Heart left ventricle (tissue), 16 donors: ENCODE measurements around the gene MRLN. TPM values are rescaled to one million over a fixed set of nuclear protein-coding genes. Genes with fewer than 3 reads are reported as not detected.

ENCODE experiments used
- ATAC-seq, 4 donors: fragments of 200-7000 bp; cut with Tn5 transposase; one replicate each; pipeline ENCODE4 v1.9.1; 2020 to 2022; ENCODE audit warnings: moderate library complexity in 4 of 4, mild to moderate bottlenecking in 3 of 4, moderate number of reproducible peaks in 1 of 4
- DNase-seq, 5 donors: peaks; one replicate each; pipeline ENCODE4 v3.0.0-alpha.2; 2020
- H3K27ac ChIP-seq, 12 donors: fragments of 200-600 bp; sonication (generic) in 4 of 12; one replicate each; pipeline versions ENCODE4 v1.5.0 to v1.8.0; 2016 to 2022; ENCODE audit warnings: mild to moderate bottlenecking in 2 of 12
- H3K27me3 ChIP-seq, 9 donors: fragments of 200-600 bp; sonication (generic) in 2 of 9; one replicate each; pipeline versions ENCODE4 v1.5.1 to v1.8.0; 2016 to 2022; ENCODE audit warnings: mild to moderate bottlenecking in 3 of 9
- H3K36me3 ChIP-seq, 9 donors: fragments of 200-600 bp; sonication (generic) in 2 of 9; one replicate each; pipeline versions ENCODE4 v1.5.0 to v1.8.0; 2018 to 2022; ENCODE audit warnings: mild to moderate bottlenecking in 2 of 9
- H3K4me1 ChIP-seq, 12 donors: fragments of 200-600 bp; sonication (generic) in 4 of 12; one replicate each; pipeline versions ENCODE4 v1.5.0 to v1.8.0; 2016 to 2022; ENCODE audit warnings: mild to moderate bottlenecking in 3 of 12
- H3K4me3 ChIP-seq, 12 donors: fragments of 200-600 bp; sonication (generic) in 4 of 12; one replicate each; pipeline versions ENCODE4 v1.5.0 to v1.8.0; 2017 to 2022; ENCODE audit warnings: mild to moderate bottlenecking in 9 of 12, moderate library complexity in 4 of 12
- H3K9me3 ChIP-seq, 12 donors: fragments of 200-600 bp; sonication (generic) in 4 of 12; one replicate each; pipeline versions ENCODE4 v1.5.0 to v1.8.0; 2016 to 2022; ENCODE audit warnings: mild to moderate bottlenecking in 1 of 12
- POLR2A ChIP-seq, 2 donors: fragments of 450-650 bp; IDR thresholded peaks; one replicate each; pipeline ENCODE4 v1.6.1; 2017; ENCODE audit warnings: antibody characterized with exemption in 2 of 2, mild to moderate bottlenecking in 2 of 2, moderate library complexity in 2 of 2
- WGBS, 4 donors: extraction: QIAGEN DNeasy Blood & Tissue Kit in 2 of 4; methylation state at CpG; one replicate each; pipeline versions ENCODE4 v1.1.5 to v1.1.7; 2013 to 2018; 5-methylcytosine and 5-hydroxymethylcytosine counted together
- intact Hi-C, 10 donors: fragments of 100-400 bp; cut with DNase I; formaldehyde crosslinking; loops; one replicate each; pipeline versions ENCODE4 v1.11.1 to v1.14.2; 2022
- polyA plus RNA-seq, 2 donors: library from polyadenylated mRNA; stranded (reverse); fragments of 200-250 nt; gene quantifications; one replicate each; pipeline ENCODE4 v1.2.3, GENCODE V29; 2013
- total RNA-seq, 9 donors: library from RNA; depleted of rRNA in 2 of 9; stranded (reverse); fragments of >200 nt in 2 of 9; fragmentation: NEBNext Ultra II Directional in 3 of 9; extraction: Animal tissue kit (Norgen Biotek cat#: 25700) in 3 of 9; gene quantifications; one replicate each; pipeline versions ENCODE4 v1.1.0 to v1.2.4, GENCODE V29; 2016 to 2023
- TF ChIP-seq, protein P1 (sequence below), 12 donors: fragments of 200-600 bp; sonication (generic) in 4 of 12; IDR thresholded peaks; one replicate each; pipeline versions ENCODE4 v1.5.0 to v1.8.0; 2018 to 2022; ENCODE audit warnings: antibody characterized with exemption in 12 of 12, mild to moderate bottlenecking in 5 of 12
- donor health status: ischemic (EF 13 %, LVEDD 7.1; RV severe dilation, severe dysfunction).
- donor health status: healthy with polysubstance abuse.
- donor health status: DM: no; HTN: yes; CAD: no.
- donor health status: DM: no; HTN: no; CAD: no.
- donor health status: ischemic (EF 25% LVEDD 6.9; RV normal size, moderate dysfunction).
- donor health status: ischemic (EF 25% LVEDD 5.7; RV mildly dilated, moderate dysfunction).
- donor health status: healthy.
- donor health status: DM: yes; HTN: yes; CAD: no.
- donor health status: ischemic (EF 35%, LVEDD 5.7; RV mildly dilated, moderate dysfunction).
- donor health status: nonischemic (EF 11% LVEDD 7.7; RV severe dilation, severe dysfunction).
- donor health status: DM: yes; HTN: yes; CAD: no.
- donor health status: PGD.
- donor health status: ischemic (EF 29% LVEDD 5.4; RV normal size, mild dysfunction).
- donor health status: nonischemic (EF 23%, LVEDD 6.1; RV moderate dilation, normal function).

The MRLN gene
- total and polyA plus RNA-seq, 11 donors = 2.2 TPM; not detected in 10

GRCh38 chr10:59700709-59701108 is 52.5 kb downstream of the MRLN start:
- intact Hi-C loops = no loop called here
- WGBS, 4 donors = 45 to 61% (median 51%) methylated on average over 4 of the region's 4 CpGs

DNA sequence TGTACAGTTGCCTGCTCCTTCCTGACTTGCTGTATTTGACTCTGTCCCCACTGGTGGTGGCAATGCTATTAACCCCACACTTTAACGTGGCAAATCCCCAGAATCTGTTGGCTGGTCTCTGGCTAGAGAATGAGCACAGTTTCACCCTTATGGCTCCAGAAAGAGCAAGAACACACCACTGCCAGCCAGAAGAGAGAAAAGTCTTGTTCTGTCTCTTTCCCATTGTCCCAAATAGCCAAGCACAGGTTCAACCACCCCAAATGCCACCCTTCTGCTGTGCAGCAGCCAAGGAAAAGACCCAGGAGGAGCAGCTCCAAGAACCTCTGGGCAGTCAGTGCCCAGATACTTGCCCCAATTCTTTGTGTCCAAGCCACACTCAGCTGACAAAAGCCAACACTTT is 54.9 kb downstream of the MRLN start:
- intact Hi-C loops = no loop called here
- H3K27me3 ChIP-seq = no peaks in the 10 kb centered on the region
- 59 to 84% (median 67%) methylated on average over 1 of the region's 1 CpG for WGBS, 4 donors
- peaks cover 0 to 4% (median 0%) of the 10 kb centered on the region in 12 donors for H3K4me1 ChIP-seq
- DNase-seq (no peak), ATAC-seq (no peak)
- no peak overlapping the region for H3K27ac ChIP-seq
- H3K4me3 ChIP-seq = no peak overlapping the region
- H3K9me3 ChIP-seq = no peaks in the 10 kb centered on the region
- TF ChIP-seq, protein P1, sequence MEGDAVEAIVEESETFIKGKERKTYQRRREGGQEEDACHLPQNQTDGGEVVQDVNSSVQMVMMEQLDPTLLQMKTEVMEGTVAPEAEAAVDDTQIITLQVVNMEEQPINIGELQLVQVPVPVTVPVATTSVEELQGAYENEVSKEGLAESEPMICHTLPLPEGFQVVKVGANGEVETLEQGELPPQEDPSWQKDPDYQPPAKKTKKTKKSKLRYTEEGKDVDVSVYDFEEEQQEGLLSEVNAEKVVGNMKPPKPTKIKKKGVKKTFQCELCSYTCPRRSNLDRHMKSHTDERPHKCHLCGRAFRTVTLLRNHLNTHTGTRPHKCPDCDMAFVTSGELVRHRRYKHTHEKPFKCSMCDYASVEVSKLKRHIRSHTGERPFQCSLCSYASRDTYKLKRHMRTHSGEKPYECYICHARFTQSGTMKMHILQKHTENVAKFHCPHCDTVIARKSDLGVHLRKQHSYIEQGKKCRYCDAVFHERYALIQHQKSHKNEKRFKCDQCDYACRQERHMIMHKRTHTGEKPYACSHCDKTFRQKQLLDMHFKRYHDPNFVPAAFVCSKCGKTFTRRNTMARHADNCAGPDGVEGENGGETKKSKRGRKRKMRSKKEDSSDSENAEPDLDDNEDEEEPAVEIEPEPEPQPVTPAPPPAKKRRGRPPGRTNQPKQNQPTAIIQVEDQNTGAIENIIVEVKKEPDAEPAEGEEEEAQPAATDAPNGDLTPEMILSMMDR (IDR thresholded peaks at IDR 0.05) = no peak
- no peak for TF ChIP-seq POLR2A (IDR thresholded peaks at IDR 0.05)
- no peaks in the 10 kb centered on the region for H3K36me3 ChIP-seq

More at GRCh38 chr10:59700709-59701108, 52.5 kb downstream of the MRLN start:
- Histone ChIP-seq H3K36me3 (no peaks in the 10 kb centered on the region), H3K4me1 (peaks cover 0 to 4% (median 0%) of the 10 kb centered on the region in 12 donors), H3K27ac (no peak overlapping the region), H3K4me3 (no peak overlapping the region), H3K9me3 (no peaks in the 10 kb centered on the region), H3K27me3 (no peaks in the 10 kb centered on the region)
- no peak for DNase-seq
- ATAC-seq = no peak
- TF ChIP-seq POLR2A (IDR thresholded peaks at IDR 0.05) = no peak
- TF ChIP-seq, protein P1 (IDR thresholded peaks at IDR 0.05) = no peak

GRCh38 chr10:59695637-59696036 is 57.6 kb downstream of the MRLN start:
- no peak for DNase-seq
- no peaks in the 10 kb centered on the region for H3K9me3 ChIP-seq
- TF ChIP-seq, protein P1 (IDR thresholded peaks at IDR 0.05) = no peak
- TF ChIP-seq POLR2A (IDR thresholded peaks at IDR 0.05) = no peak
- no peak overlapping the region for H3K4me3 ChIP-seq
- peaks cover 0 to 4% (median 0%) of the 10 kb centered on the region in 12 donors for H3K4me1 ChIP-seq
- ATAC-seq = no peak
- no peaks in the 10 kb centered on the region for H3K36me3 ChIP-seq
- intact Hi-C loops = no loop called here
- no peak overlapping the region for H3K27ac ChIP-seq
- H3K27me3 ChIP-seq = no peaks in the 10 kb centered on the region
- 52 to 70% (median 61%) methylated on average over 3 of the region's 3 CpGs for WGBS, 4 donors

DNA sequence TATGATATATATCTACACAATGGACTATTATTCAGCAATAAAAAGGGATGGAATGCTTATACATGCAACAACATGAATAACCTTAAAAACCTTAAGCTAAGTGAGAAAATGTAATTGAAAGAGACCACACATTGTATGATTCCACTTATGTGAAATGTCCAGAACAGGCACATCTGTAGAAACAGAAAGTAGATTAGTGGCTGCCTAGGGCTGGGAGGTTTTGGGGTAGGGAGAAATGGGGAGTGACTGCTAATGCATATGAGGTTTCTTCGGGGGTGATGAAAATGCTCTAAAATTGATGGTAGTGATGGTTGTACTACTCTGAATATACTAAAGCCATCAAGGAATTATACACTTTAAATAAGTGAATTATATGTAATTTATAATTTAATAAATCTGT is 58.3 kb downstream of the MRLN start:
- intact Hi-C loops = no loop called here
- Histone ChIP-seq H3K27ac (no peak overlapping the region), H3K4me1 (peaks cover 0 to 4% (median 0%) of the 10 kb centered on the region in 12 donors), H3K4me3 (no peak overlapping the region), H3K36me3 (no peaks in the 10 kb centered on the region), H3K27me3 (no peaks in the 10 kb centered on the region), H3K9me3 (no peaks in the 10 kb centered on the region)
- TF ChIP-seq POLR2A (IDR thresholded peaks at IDR 0.05) = no peak
- TF ChIP-seq, protein P1 (IDR thresholded peaks at IDR 0.05) = no peak
- DNase-seq = no peak
- ATAC-seq = no peak
- 89 to 95% (median 94%) methylated on average over 1 of the region's 1 CpG for WGBS, 4 donors
